SK-N-MC (cell line): ENCODE results near the gene GDPD3.

ENCODE experiments used
- EZH2 ChIP-seq: fragments of 200-600 bp; sonication (generic); IDR thresholded peaks from one replicate; pipeline ENCODE4 v1.6.1; 2017; ENCODE audit warnings: antibody characterized with exemption
- FOXP2 ChIP-seq: optimal IDR thresholded peaks from 2 replicates; pipeline ENCODE3; 2011; ENCODE audit warnings: mild to moderate bottlenecking, moderate library complexity; ENCODE audit not compliant: insufficient read depth; ENCODE audit errors: extremely low read length, control extremely low read depth
- POLR2AphosphoS5 ChIP-seq: IDR thresholded peaks from 2 replicates; pipeline ENCODE4 v1.6.1; 2012; ENCODE audit warnings: mild to moderate bottlenecking, low read depth, low read length, borderline replicate concordance

GRCh38 chr16:30108059-30108850 lies 5.1 kb downstream of the GDPD3 start:
- TF ChIP-seq EZH2, result no peak
- no peak for TF ChIP-seq POLR2AphosphoS5
- no peak for TF ChIP-seq FOXP2
